SK-N-SH (cell line): ENCODE measurements around the gene JADE3.

Experiments
- MAX ChIP-seq: IDR thresholded peaks from 2 replicates; pipeline ENCODE4 v1.4.0; 2012; ENCODE audit warnings: low read depth
- RFX5 ChIP-seq: IDR thresholded peaks from 2 replicates; pipeline ENCODE4 v1.6.1; 2012; ENCODE audit warnings: mild to moderate bottlenecking, improper control_type of control experiment, low read length
- USF2 ChIP-seq: fragments of 150-350 bp; IDR thresholded peaks from 2 replicates; pipeline ENCODE4 v1.6.1; 2017; ENCODE audit warnings: antibody characterized with exemption, low read length, low read depth, borderline replicate concordance
- YY1 ChIP-seq: IDR thresholded peaks from 2 replicates; pipeline ENCODE4 v1.4.0; 2012; ENCODE audit warnings: low read depth, mild to moderate bottlenecking
- ZBTB33 ChIP-seq: IDR thresholded peaks from 2 replicates; pipeline ENCODE4 v1.4.0; 2012; ENCODE audit warnings: low read depth, borderline replicate concordance
- TF ChIP-seq, protein P1 (sequence below): IDR thresholded peaks from 2 replicates; pipeline ENCODE4 v1.6.1; 2012; ENCODE audit warnings: mild to moderate bottlenecking, low read depth, low read length, moderate library complexity
- TF ChIP-seq, protein P2 (sequence below): fragments of 200-600 bp; sonication (generic); IDR thresholded peaks from 2 replicates; pipeline ENCODE4 v1.6.1; 2017; ENCODE audit warnings: antibody characterized with exemption, mild to moderate bottlenecking, moderate library complexity

GRCh38 chrX:46959101-46959500, 46.9 kb downstream of the JADE3 start:
- no peak for TF ChIP-seq ZBTB33
- no peak for TF ChIP-seq YY1
- TF ChIP-seq MAX: no peak
- TF ChIP-seq, protein P1, sequence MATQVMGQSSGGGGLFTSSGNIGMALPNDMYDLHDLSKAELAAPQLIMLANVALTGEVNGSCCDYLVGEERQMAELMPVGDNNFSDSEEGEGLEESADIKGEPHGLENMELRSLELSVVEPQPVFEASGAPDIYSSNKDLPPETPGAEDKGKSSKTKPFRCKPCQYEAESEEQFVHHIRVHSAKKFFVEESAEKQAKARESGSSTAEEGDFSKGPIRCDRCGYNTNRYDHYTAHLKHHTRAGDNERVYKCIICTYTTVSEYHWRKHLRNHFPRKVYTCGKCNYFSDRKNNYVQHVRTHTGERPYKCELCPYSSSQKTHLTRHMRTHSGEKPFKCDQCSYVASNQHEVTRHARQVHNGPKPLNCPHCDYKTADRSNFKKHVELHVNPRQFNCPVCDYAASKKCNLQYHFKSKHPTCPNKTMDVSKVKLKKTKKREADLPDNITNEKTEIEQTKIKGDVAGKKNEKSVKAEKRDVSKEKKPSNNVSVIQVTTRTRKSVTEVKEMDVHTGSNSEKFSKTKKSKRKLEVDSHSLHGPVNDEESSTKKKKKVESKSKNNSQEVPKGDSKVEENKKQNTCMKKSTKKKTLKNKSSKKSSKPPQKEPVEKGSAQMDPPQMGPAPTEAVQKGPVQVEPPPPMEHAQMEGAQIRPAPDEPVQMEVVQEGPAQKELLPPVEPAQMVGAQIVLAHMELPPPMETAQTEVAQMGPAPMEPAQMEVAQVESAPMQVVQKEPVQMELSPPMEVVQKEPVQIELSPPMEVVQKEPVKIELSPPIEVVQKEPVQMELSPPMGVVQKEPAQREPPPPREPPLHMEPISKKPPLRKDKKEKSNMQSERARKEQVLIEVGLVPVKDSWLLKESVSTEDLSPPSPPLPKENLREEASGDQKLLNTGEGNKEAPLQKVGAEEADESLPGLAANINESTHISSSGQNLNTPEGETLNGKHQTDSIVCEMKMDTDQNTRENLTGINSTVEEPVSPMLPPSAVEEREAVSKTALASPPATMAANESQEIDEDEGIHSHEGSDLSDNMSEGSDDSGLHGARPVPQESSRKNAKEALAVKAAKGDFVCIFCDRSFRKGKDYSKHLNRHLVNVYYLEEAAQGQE: no peak
- no peak for TF ChIP-seq USF2
- TF ChIP-seq, protein P2, sequence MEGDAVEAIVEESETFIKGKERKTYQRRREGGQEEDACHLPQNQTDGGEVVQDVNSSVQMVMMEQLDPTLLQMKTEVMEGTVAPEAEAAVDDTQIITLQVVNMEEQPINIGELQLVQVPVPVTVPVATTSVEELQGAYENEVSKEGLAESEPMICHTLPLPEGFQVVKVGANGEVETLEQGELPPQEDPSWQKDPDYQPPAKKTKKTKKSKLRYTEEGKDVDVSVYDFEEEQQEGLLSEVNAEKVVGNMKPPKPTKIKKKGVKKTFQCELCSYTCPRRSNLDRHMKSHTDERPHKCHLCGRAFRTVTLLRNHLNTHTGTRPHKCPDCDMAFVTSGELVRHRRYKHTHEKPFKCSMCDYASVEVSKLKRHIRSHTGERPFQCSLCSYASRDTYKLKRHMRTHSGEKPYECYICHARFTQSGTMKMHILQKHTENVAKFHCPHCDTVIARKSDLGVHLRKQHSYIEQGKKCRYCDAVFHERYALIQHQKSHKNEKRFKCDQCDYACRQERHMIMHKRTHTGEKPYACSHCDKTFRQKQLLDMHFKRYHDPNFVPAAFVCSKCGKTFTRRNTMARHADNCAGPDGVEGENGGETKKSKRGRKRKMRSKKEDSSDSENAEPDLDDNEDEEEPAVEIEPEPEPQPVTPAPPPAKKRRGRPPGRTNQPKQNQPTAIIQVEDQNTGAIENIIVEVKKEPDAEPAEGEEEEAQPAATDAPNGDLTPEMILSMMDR: no peak
- TF ChIP-seq RFX5: no peak
